Mucosa of descending colon (tissue), 3 donors: Measurements from ENCODE around the gene DNAJC3. TPM values are rescaled to one million over a fixed set of nuclear protein-coding genes. Genes with fewer than 3 reads are reported as not detected.
A peak's percentile ranks its signal among the peaks of the same experiment; 100 is the strongest.

Experiments used
- ATAC-seq: fragments of 200-7000 bp; cut with Tn5 transposase; one replicate; pipeline ENCODE4 v1.9.1; 2020; ENCODE audit warnings: mild to moderate bottlenecking, moderate library complexity
- DNase-seq, 3 donors: peaks; one replicate each; pipeline ENCODE4 v3.0.0-alpha.2; 2020
- H3K36me3 ChIP-seq: fragments of 200-600 bp; one replicate; pipeline ENCODE4 v1.8.0; 2021; ENCODE audit warnings: low read depth, mild to moderate bottlenecking
- H3K4me1 ChIP-seq: fragments of 200-600 bp; one replicate; pipeline ENCODE4 v1.8.0; 2021; ENCODE audit warnings: low read depth, mild to moderate bottlenecking
- H3K4me3 ChIP-seq: fragments of 200-600 bp; one replicate; pipeline ENCODE4 v1.8.0; 2021; ENCODE audit warnings: mild to moderate bottlenecking
- H3K9me3 ChIP-seq: fragments of 200-600 bp; one replicate; pipeline ENCODE4 v1.8.0; 2021; ENCODE audit warnings: mild to moderate bottlenecking
- intact Hi-C, 2 donors: fragments of 100-400 bp; cut with DNase I in 1 of 2; cut with micrococcal nuclease in 1 of 2; formaldehyde crosslinking; loops; one replicate each; pipeline versions ENCODE4 v1.11.0 to v1.11.1; 2022; cut with DNase I, micrococcal nuclease
- total RNA-seq, 3 donors: library from RNA; stranded (reverse); fragmentation: NEBNext Ultra II Directional in 2 of 3; extraction: Animal tissue kit (Norgen Biotek cat#: 25700) in 2 of 3; gene quantifications; one replicate each; pipeline versions ENCODE4 v1.2.1 to v1.2.4, GENCODE V29; 2021 to 2023
- TF ChIP-seq, protein P1 (sequence below): fragments of 200-600 bp; IDR thresholded peaks from one replicate; pipeline ENCODE4 v1.8.0; 2022; ENCODE audit warnings: antibody characterized with exemption, mild to moderate bottlenecking
- donor health status: DM: no; HTN: no; CAD: no; lungs with moderate emphysema.
- donor health status: DM: no; HTN: no; CAD: no.
- donor health status: DM: no; HTN: yes; CAD: no.

Gene DNAJC3
- total RNA-seq, 3 donors from 2014 or later, result 48.6 to 60.5 (median 55.2) TPM

DNA sequence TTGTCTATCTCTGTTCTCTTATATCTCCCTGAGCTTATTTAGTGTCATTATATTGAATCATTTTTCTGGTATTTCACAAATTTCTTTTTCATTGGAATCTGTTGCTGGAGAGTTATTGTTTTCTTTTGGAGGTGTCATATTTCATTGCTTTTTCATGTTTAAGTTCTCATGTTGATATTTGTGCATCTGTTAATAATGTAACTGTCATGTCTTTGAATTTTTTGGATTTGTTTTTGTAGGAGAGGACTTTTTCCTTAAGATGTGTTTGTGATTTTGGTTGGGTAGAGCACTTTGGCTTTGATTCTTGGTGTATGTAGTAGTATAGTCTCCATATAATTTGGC lies 64.0 kb downstream of the DNAJC3 start:
- no peaks in the 10 kb centered on the region for H3K4me1 ChIP-seq
- no peaks in the 10 kb centered on the region for H3K36me3 ChIP-seq
- DNase-seq (no peak), ATAC-seq (no peak)
- no peaks in the 10 kb centered on the region for H3K9me3 ChIP-seq
- intact Hi-C loops, result no loop called here
- no peak overlapping the region for H3K4me3 ChIP-seq
- TF ChIP-seq, protein P1, sequence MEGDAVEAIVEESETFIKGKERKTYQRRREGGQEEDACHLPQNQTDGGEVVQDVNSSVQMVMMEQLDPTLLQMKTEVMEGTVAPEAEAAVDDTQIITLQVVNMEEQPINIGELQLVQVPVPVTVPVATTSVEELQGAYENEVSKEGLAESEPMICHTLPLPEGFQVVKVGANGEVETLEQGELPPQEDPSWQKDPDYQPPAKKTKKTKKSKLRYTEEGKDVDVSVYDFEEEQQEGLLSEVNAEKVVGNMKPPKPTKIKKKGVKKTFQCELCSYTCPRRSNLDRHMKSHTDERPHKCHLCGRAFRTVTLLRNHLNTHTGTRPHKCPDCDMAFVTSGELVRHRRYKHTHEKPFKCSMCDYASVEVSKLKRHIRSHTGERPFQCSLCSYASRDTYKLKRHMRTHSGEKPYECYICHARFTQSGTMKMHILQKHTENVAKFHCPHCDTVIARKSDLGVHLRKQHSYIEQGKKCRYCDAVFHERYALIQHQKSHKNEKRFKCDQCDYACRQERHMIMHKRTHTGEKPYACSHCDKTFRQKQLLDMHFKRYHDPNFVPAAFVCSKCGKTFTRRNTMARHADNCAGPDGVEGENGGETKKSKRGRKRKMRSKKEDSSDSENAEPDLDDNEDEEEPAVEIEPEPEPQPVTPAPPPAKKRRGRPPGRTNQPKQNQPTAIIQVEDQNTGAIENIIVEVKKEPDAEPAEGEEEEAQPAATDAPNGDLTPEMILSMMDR, result no peak

DNA sequence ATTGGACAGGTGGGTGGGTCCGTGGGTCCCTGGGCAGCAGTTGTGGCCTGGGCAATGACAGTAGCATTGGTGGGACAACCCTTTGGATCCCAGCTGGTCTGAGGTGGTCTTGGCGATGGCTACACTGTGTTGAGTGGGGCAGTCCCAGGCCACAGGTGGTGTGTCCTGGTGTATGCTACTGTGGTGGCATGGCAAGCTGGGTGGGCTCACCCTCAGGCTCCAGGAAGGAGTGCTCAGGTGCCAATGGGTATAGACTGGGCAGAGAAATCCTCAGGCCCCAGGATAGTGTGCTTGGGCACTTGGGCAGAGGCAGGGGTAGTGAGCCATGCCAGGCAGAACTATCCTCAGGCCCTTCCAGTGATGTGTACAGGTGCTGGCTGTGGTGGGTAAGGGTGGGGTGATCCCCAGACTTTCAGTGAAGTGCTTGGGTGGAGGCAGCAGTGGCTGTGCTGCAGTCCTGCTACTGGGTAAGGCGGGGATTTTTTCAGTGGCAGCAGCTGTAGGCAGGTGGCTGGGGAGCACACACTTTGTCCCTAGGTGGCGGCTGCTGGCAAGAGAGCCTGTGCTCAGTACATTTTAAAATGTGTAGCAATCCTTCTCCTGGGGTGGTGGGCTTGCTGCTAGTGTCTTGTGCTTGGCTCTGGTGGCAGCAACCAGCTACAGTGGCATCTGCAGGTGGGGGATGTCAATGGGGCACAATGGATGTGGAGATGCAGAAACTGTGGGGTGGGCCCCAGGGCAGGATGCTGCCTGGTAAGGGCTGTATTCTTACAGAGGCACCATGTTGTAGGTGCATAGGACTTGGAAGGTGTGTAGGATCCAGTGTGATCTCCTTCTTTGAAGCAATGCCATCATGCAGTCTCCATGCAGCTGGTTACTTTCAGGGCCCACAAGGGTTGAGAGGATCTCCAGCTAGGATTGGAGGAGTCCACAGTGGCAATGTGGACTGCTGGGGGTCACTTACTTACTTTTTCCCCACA lies 64.9 kb downstream of the DNAJC3 start:
- TF ChIP-seq, protein P1, result no peak
- H3K36me3 ChIP-seq, result no peaks in the 10 kb centered on the region
- no peak for DNase-seq
- no peaks in the 10 kb centered on the region for H3K4me1 ChIP-seq
- intact Hi-C loops, result no loop called here
- H3K9me3 ChIP-seq, result no peaks in the 10 kb centered on the region
- peak; percentile 42 for ATAC-seq
- H3K4me3 ChIP-seq, result no peak overlapping the region

DNA sequence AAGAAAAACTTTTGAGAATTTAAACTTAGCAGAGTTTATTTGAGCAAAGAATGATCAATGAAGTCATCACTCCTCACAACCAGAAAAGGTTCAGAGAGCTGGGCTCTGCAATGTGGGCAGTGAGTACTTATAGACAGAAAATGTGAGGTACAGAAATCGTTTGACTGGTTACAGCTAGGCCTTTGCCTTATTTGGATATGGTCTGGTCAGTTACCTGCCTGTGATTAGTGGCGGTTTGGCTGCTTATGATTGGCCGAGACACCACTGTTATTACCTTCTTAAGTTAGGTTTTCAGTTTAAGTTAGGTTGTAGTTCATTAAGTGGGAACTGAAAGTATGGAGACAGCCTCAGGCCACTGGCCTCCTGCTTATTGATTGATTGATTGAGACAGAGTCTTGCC lies 66.3 kb downstream of the DNAJC3 start:
- TF ChIP-seq, protein P1, result no peak
- intact Hi-C loops, result no loop called here

DNA sequence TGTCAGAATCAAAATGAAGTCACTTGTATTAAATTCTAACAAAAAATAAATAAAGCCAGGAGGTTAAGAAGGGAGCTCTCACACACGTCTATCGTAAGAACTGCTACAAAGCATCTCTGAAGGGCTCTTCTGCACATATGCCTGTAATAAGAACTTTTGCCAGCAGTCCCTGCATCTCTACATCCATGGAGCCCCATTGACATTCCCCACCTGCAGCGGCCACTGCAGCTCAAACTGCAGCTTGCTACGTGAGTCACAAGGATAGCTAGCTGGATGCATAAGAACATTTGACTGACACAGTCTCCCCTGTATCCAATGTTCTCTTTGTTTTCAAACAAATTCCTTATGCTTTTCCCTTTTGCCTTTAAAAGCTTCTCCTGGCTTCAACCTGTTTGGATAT lies 68.3 kb downstream of the DNAJC3 start:
- TF ChIP-seq, protein P1, result no peak
- DNase-seq (no peak), ATAC-seq (no peak)
- Histone ChIP-seq H3K36me3 (no peaks in the 10 kb centered on the region), H3K9me3 (no peaks in the 10 kb centered on the region), H3K4me3 (no peak overlapping the region), H3K4me1 (no peaks in the 10 kb centered on the region)
- intact Hi-C loops, result no loop called here

More for the DNA sequence above, 66.3 kb downstream of the DNAJC3 start:
- no peaks in the 10 kb centered on the region for H3K36me3 ChIP-seq
- H3K4me1 ChIP-seq, result no peaks in the 10 kb centered on the region
- DNase-seq (no peak), ATAC-seq (no peak)
- H3K9me3 ChIP-seq, result no peaks in the 10 kb centered on the region
- no peak overlapping the region for H3K4me3 ChIP-seq

DNA sequence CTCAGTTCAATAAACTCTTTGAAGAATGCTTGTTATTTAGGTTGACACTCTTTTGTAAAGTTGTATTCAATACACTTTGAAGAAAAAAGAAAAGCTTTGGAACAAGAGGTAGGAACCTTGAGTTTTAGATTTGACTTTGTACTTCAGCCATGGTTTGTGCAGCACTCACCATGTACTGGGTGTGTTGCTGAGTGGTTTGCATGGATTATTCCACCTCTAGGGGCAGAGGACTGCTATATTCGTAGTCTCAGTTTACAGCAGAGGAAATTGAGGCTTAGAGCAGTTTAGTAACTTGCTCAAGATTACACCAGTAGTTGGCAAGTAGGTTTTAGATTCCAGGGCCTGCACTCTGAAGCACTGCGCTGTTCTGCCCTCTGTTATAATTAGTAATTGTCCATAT lies 68.8 kb downstream of the DNAJC3 start:
- Histone ChIP-seq H3K4me1 (no peaks in the 10 kb centered on the region), H3K36me3 (no peaks in the 10 kb centered on the region), H3K4me3 (no peak overlapping the region), H3K9me3 (no peaks in the 10 kb centered on the region)
- intact Hi-C loops, result no loop called here
- no peak for DNase-seq
- TF ChIP-seq, protein P1, result no peak
- peak; percentile 39 for ATAC-seq
